GM19438 (cell line): ENCODE data around the gene ARHGEF33.

Experiments used
- ATAC-seq: cut with Tn5 transposase; IDR thresholded peaks from one replicate; pipeline ENCODE4 v1.9.1; 2021; ENCODE audit warnings: low read depth; ENCODE audit not compliant: unreplicated experiment

Gene ARHGEF33

GRCh38 chr2:38951766-38952165, 62.1 kb downstream of the ARHGEF33 start:
- ATAC-seq: no peak

GRCh38 chr2:38957972-38958371, 68.3 kb downstream of the ARHGEF33 start:
- ATAC-seq: no peak

GRCh38 chr2:38959466-38959865, 69.8 kb downstream of the ARHGEF33 start:
- ATAC-seq: no peak

GRCh38 chr2:38959938-38960608, 70.4 kb downstream of the ARHGEF33 start:
- ATAC-seq: peak; percentile 83

GRCh38 chr2:38960609-38961320, 71.1 kb downstream of the ARHGEF33 start:
- ATAC-seq: no peak

GRCh38 chr2:38966006-38966405, 76.3 kb downstream of the ARHGEF33 start:
- no peak for ATAC-seq

- no peak for ATAC-seq
Observed at GRCh38 chr2:38966678-38967077, 77.0 kb downstream of the ARHGEF33 start.

GRCh38 chr2:38968021-38968420, 78.3 kb downstream of the ARHGEF33 start:
- no peak for ATAC-seq

GRCh38 chr2:38971377-38971776, 81.7 kb downstream of the ARHGEF33 start:
- ATAC-seq: no peak

- no peak for ATAC-seq
Observed at GRCh38 chr2:38973266-38973665, 83.6 kb downstream of the ARHGEF33 start.

- no peak for ATAC-seq
Observed at GRCh38 chr2:38975042-38975441, 85.4 kb downstream of the ARHGEF33 start.

GRCh38 chr2:38977047-38977446, 87.4 kb downstream of the ARHGEF33 start:
- ATAC-seq: no peak

- no peak for ATAC-seq
Observed at GRCh38 chr2:38978296-38978903, 88.7 kb downstream of the ARHGEF33 start.

GRCh38 chr2:38978908-38979307, 89.2 kb downstream of the ARHGEF33 start:
- ATAC-seq: no peak

- ATAC-seq: no peak
Observed at GRCh38 chr2:38981003-38981669, 91.5 kb downstream of the ARHGEF33 start.

- no peak for ATAC-seq
Observed at GRCh38 chr2:38981670-38982357, 92.1 kb downstream of the ARHGEF33 start.

- no peak for ATAC-seq
Observed at GRCh38 chr2:38982498-38982897, 92.8 kb downstream of the ARHGEF33 start.

- ATAC-seq: no peak
Observed at GRCh38 chr2:38988716-38989115, 99.0 kb downstream of the ARHGEF33 start.

GRCh38 chr2:38991899-38992298, 102.2 kb downstream of the ARHGEF33 start:
- no peak for ATAC-seq

GRCh38 chr2:38997781-38998180, 108.1 kb downstream of the ARHGEF33 start:
- ATAC-seq: no peak

- ATAC-seq: no peak
Observed at GRCh38 chr2:39000552-39000951, 110.9 kb downstream of the ARHGEF33 start.
